K562 (cell line): ENCODE results near the gene DLX2. TPM values are rescaled to one million over a fixed set of nuclear protein-coding genes. Genes with fewer than 3 reads are reported as not detected.

ENCODE experiments used
- ATAC-seq: fragments of 200-7000 bp; cut with Tn5 transposase; 3 replicates; pipeline ENCODE4 v1.9.1; 2020; ENCODE audit warnings: moderate library complexity
- BruUV-seq: library from RNA; stranded (reverse); fragments of 400-500 nt; replicated peaks from 2 replicates; lab custom pipeline; 2021; lab: Mats Ljungman, UMichigan
- CTCF ChIA-PET: fragments of 300-600 bp; formaldehyde crosslinking; extraction: SDS; loops from one replicate; lab custom pipeline; 2021; ENCODE audit warnings: low intra/inter-chr PET ratio; lab: Yijun Ruan, JAX
- POLR2A ChIA-PET: fragments of 300-600, 350-650 bp; sonication (Branson Sonifier 250); formaldehyde crosslinking; extraction: SDS; loops from one replicate; lab custom pipeline; 2021; ENCODE audit warnings: antibody characterized with exemption, inconsistent platforms; lab: Yijun Ruan, JAX
- DNase-seq, 4 experiments: peaks; one replicate each; pipeline versions ENCODE4 v3.0.0 to v3.0.0-alpha.2; 2011 to 2018; ENCODE audit warnings: low spot score in 3 of 4, mixed read lengths in 3 of 4; ENCODE audit errors: extremely low read depth in 1 of 4
- FAIRE-seq: peaks from 2 replicates; lab custom pipeline; 2011; peaks lifted over from hg19 to GRCh38; lab: Jason Lieb, UNC
- H2AFZ ChIP-seq: 2 replicates; pipeline ENCODE4 v1.6.0; 2011; ENCODE audit warnings: low read depth, low read length, control low read depth, inconsistent platforms
- H3K27ac ChIP-seq: fragments of 200-600 bp; 3 replicates; pipeline ENCODE4 v1.8.0; 2011; ENCODE audit warnings: low read depth, mild to moderate bottlenecking, control low read depth, inconsistent platforms, low read length, moderate library complexity, mixed read lengths; ENCODE audit errors: extremely low read depth
- H3K27me3 ChIP-seq, 2 experiments: fragments of 300-600 bp in 1 of 2; 2 replicates in 1 of 2; 3 replicates in 1 of 2; pipeline versions ENCODE4 v1.6.0 to v1.8.0; 2011; ENCODE audit warnings: inconsistent platforms in 2 of 2, low read length in 2 of 2, mild to moderate bottlenecking in 1 of 2, mixed read lengths in 1 of 2, moderate library complexity in 1 of 2; ENCODE audit not compliant: control insufficient read depth in 2 of 2, insufficient read depth in 2 of 2
- H3K36me3 ChIP-seq: fragments of 300-600 bp; 3 replicates; pipeline ENCODE4 v1.8.0; 2011; ENCODE audit warnings: mild to moderate bottlenecking, low read length, inconsistent platforms; ENCODE audit not compliant: control insufficient read depth, insufficient read depth
- H3K4me1 ChIP-seq, 2 experiments: fragments of 200-600 bp in 1 of 2; replicated peaks in 1 of 2; 2 replicates in 1 of 2; 3 replicates in 1 of 2; pipeline versions ENCODE4 v1.5.1 to v1.8.0; 2011; ENCODE audit warnings: inconsistent platforms in 2 of 2, low read length in 2 of 2, mild to moderate bottlenecking in 1 of 2, mixed read lengths in 1 of 2, moderate library complexity in 1 of 2; ENCODE audit not compliant: control insufficient read depth in 2 of 2, insufficient read depth in 2 of 2
- H3K4me2 ChIP-seq: 2 replicates; pipeline ENCODE4 v1.6.1; 2011; ENCODE audit warnings: low read length, control low read depth, inconsistent platforms, mixed read lengths; ENCODE audit not compliant: insufficient read depth
- H3K4me3 ChIP-seq: fragments of 200-600 bp; sonication (generic), shearing (Covaris generic); 2 replicates; pipeline ENCODE4 v1.5.1; 2016; ENCODE audit warnings: control low read depth, inconsistent platforms
- H3K79me2 ChIP-seq: fragments of 200-600 bp; 3 replicates; pipeline ENCODE4 v1.8.0; 2011; ENCODE audit warnings: low read length, inconsistent platforms; ENCODE audit not compliant: control insufficient read depth, insufficient read depth
- H3K9ac ChIP-seq, 2 experiments: 2 replicates each; pipeline versions ENCODE4 v1.6.0 to v1.6.1; 2011; ENCODE audit warnings: low read depth in 2 of 2, low read length in 2 of 2, control low read depth in 1 of 2, inconsistent platforms in 1 of 2, mild to moderate bottlenecking in 1 of 2, mixed read lengths in 1 of 2; ENCODE audit not compliant: insufficient read depth in 1 of 2
- H3K9me1 ChIP-seq: one replicate; pipeline ENCODE4 v1.6.0; 2011; ENCODE audit warnings: inconsistent platforms, mild to moderate bottlenecking, low read length, moderate library complexity; ENCODE audit not compliant: control insufficient read depth, insufficient read depth
- H3K9me3 ChIP-seq: replicated peaks from 2 replicates; pipeline ENCODE4 v1.5.1; 2011; ENCODE audit warnings: low read depth, low read length, inconsistent platforms; ENCODE audit not compliant: control insufficient read depth, insufficient read depth
- H4K20me1 ChIP-seq: replicated peaks from 2 replicates; pipeline ENCODE4 v1.6.1; 2011; ENCODE audit warnings: low read length, inconsistent platforms, mixed read lengths; ENCODE audit not compliant: control insufficient read depth, insufficient read depth
- CHCHD3 ChIP-seq: fragments of 250-450 bp; sonication (Bioruptor Pico); IDR thresholded peaks from 2 replicates; pipeline ENCODE4 v2.1.2; 2022; ENCODE audit warnings: mild to moderate bottlenecking
- SMC3 ChIP-seq: conservative IDR thresholded peaks from 2 replicates; pipeline ENCODE4 v1.6.1; 2011; ENCODE audit warnings: low read depth, low read length, improper control_type of control experiment; ENCODE audit not compliant: insufficient read depth
- ZNF408 ChIP-seq: fragments of 250-450 bp; sonication (Bioruptor Pico); IDR thresholded peaks from 2 replicates; pipeline ENCODE4 v1.4.0; 2020; ENCODE audit warnings: low read depth, mild to moderate bottlenecking, moderate library complexity
- WGBS: fragments of 100-300 bp; shearing (Covaris generic); methylation state at CpG from one replicate; pipeline ENCODE4 v1.1.6; 2016; ENCODE audit warnings: low coverage, mixed read lengths; ENCODE audit not compliant: insufficient coverage; ENCODE audit errors: missing lambda C conversion rate; 5-methylcytosine and 5-hydroxymethylcytosine counted together
- in situ Hi-C: fragments of 300-500 bp; cut with MboI; formaldehyde crosslinking; loops from 4 replicates; pipeline ENCODE4 v1.15.0; 2018; ENCODE audit warnings: inconsistent platforms, mixed read lengths
- intact Hi-C: fragments of 100-400 bp; cut with micrococcal nuclease; formaldehyde crosslinking; loops from 2 replicates; pipeline ENCODE4 v1.14.2; 2022
- polyA plus RNA-seq, 8 experiments: library from polyadenylated mRNA; depleted of rRNA in 4 of 8; stranded (reverse) in 5 of 8; unstranded in 3 of 8; fragments of >200 nt; fragmentation: Nextera tagmentation in 2 of 8; fragmentation: Illumina TruSeq in 1 of 8; extraction: Ambion mirVana in 2 of 8; extraction: Trizol in 1 of 8; gene quantifications; 2 replicates each; pipeline versions ENCODE4 v1.2.1 to v1.2.3, GENCODE V29; 2011 to 2014; ENCODE audit warnings: inconsistent platforms in 1 of 8, missing spikeins in 1 of 8
- total RNA-seq, 7 experiments: library from RNA; depleted of rRNA in 6 of 7; stranded (reverse); fragments of >200 nt in 6 of 7; fragmentation: Illumina TruSeq in 2 of 7; extraction: Trizol in 2 of 7; gene quantifications; 2 replicates each; pipeline versions ENCODE4 v1.2.1 to v1.2.3, GENCODE V29; 2011 to 2021; ENCODE audit warnings: low replicate concordance in 1 of 7
- TF ChIP-seq, protein P1 (sequence below): fragments of 250-450 bp; sonication (Bioruptor Pico); IDR thresholded peaks from 2 replicates; pipeline ENCODE4 v1.9.0; 2021; ENCODE audit warnings: mild to moderate bottlenecking, inconsistent platforms
- TF ChIP-seq, protein P2 (sequence below): sonication (generic); formaldehyde crosslinking; IDR thresholded peaks from 2 replicates; pipeline ENCODE4 v1.8.1; 2023; ENCODE audit warnings: mild to moderate bottlenecking, missing genetic modification reagents

DLX2 gene
- total and polyA plus RNA-seq, 9 of the 15 experiments (the other 6 are each of a cell fraction or from before 2014, with no cell fraction given) = 0.14 to 4.3 (median 0.86) TPM

- Histone ChIP-seq H3K36me3 (no peaks in the 10 kb centered on the region), H3K9me1 (no peaks in the 10 kb centered on the region), H3K4me1 (peaks cover 7 to 37% of the 10 kb centered on the region in 2 experiments; a peak in 4 of 5 replicates), H3K27ac (no peak overlapping the region), H3K79me2 (peaks cover 8% of the 10 kb centered on the region; the same call in 2 of the 3 replicates), H3K9me3 (0 out of 2 replicates have a peak, but pooled peaks cover 3% of the 10 kb centered on the region), H3K9ac (no peak overlapping the region), H4K20me1 (no peaks in the 10 kb centered on the region), H3K4me3 (no peak overlapping the region), H2AFZ (no peak overlapping the region), H3K4me2 (no peak overlapping the region), H3K27me3 (no peaks in the 10 kb centered on the region)
- POLR2A ChIA-PET = interaction anchor here (0.6 to 0.7 kb wide), 2 partner anchors 12 to 29 kb away, joined by 3 read pairs; no protein-coding TSS in a partner anchor
- no peak for FAIRE-seq
- 92% methylated on average over 35 of the region's 36 CpGs for WGBS
- CTCF ChIA-PET = no interaction called here
- ATAC-seq = no peak
- no peak for TF ChIP-seq ZNF408 (CRISPR knock-in tag)
- no peak for DNase-seq
- no TSS peak for BruUV-seq
- intact Hi-C loops (no loop called here), in situ Hi-C loops (no loop called here)
These were observed 21.3 kb downstream of the DLX2 start for GRCh38 chr2:172081221-172082022.

DNA sequence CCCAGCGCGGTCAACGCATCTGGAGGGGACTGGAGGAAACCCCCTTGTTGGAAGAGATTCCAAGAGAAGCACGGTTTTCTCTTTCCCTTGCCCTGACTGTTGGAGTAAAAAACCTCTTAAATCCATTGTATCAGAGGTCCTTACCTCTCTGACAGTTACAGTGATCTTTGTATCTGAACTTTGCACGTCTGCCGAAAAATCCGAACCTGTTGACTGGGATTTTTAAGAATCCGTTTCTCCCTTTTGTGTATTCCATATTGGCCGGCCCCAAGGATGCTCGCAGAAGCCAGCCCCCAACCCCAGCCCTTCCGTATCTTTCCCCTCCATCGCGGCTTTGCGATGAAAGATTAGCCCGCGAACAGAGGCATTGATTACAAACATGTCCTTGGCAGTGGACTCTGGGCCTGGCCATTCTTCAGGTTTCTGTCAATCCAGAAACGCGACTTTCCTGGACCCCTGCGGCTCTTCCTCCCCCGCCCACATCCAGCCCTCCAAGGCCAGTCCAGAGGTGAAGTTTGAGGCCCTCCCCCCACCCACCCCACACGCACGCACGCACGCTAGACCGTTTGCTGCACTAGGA, 22.0 kb downstream of the DLX2 start:
- Histone ChIP-seq H3K27me3 (no peaks in the 10 kb centered on the region), H3K36me3 (no peaks in the 10 kb centered on the region), H3K9me1 (no peaks in the 10 kb centered on the region), H3K27ac (no peak overlapping the region), H4K20me1 (no peaks in the 10 kb centered on the region), H3K4me3 (no peak overlapping the region), H3K4me2 (no peak overlapping the region), H3K79me2 (peaks cover 3% of the 10 kb centered on the region; the same call in 2 of the 3 replicates), H3K9ac (no peak overlapping the region), H2AFZ (no peak overlapping the region), H3K9me3 (0 out of 2 replicates have a peak, but pooled peaks cover 3% of the 10 kb centered on the region), H3K4me1 (peaks cover 4 to 31% of the 10 kb centered on the region in 2 experiments; a peak in 4 of 5 replicates)
- ATAC-seq (no peak), DNase-seq (no peak), FAIRE-seq (no peak)
- 94% methylated on average over 17 of the region's 25 CpGs for WGBS
- no peak for TF ChIP-seq CHCHD3 (CRISPR knock-in tag)
- TF ChIP-seq, protein P1, sequence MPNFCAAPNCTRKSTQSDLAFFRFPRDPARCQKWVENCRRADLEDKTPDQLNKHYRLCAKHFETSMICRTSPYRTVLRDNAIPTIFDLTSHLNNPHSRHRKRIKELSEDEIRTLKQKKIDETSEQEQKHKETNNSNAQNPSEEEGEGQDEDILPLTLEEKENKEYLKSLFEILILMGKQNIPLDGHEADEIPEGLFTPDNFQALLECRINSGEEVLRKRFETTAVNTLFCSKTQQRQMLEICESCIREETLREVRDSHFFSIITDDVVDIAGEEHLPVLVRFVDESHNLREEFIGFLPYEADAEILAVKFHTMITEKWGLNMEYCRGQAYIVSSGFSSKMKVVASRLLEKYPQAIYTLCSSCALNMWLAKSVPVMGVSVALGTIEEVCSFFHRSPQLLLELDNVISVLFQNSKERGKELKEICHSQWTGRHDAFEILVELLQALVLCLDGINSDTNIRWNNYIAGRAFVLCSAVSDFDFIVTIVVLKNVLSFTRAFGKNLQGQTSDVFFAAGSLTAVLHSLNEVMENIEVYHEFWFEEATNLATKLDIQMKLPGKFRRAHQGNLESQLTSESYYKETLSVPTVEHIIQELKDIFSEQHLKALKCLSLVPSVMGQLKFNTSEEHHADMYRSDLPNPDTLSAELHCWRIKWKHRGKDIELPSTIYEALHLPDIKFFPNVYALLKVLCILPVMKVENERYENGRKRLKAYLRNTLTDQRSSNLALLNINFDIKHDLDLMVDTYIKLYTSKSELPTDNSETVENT (CRISPR knock-in tag) = no peak
- TF ChIP-seq SMC3 = no peak
- TF ChIP-seq, protein P2, sequence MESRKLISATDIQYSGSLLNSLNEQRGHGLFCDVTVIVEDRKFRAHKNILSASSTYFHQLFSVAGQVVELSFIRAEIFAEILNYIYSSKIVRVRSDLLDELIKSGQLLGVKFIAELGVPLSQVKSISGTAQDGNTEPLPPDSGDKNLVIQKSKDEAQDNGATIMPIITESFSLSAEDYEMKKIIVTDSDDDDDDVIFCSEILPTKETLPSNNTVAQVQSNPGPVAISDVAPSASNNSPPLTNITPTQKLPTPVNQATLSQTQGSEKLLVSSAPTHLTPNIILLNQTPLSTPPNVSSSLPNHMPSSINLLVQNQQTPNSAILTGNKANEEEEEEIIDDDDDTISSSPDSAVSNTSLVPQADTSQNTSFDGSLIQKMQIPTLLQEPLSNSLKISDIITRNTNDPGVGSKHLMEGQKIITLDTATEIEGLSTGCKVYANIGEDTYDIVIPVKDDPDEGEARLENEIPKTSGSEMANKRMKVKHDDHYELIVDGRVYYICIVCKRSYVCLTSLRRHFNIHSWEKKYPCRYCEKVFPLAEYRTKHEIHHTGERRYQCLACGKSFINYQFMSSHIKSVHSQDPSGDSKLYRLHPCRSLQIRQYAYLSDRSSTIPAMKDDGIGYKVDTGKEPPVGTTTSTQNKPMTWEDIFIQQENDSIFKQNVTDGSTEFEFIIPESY (CRISPR knock-in tag) = peak; percentile 85
- BruUV-seq = no TSS peak
- intact Hi-C loops = no loop called here
- POLR2A ChIA-PET = interaction anchor here (0.7 kb wide), 1 partner anchor 28 kb away, joined by 3 read pairs; no protein-coding TSS in a partner anchor
- CTCF ChIA-PET = no interaction called here
- in situ Hi-C loops = no loop called here
